NCI-H446 treated with DMSO at 0.1 percent for 48 hours (cell line): Measurements from ENCODE around the gene ARHGAP18.
A peak's percentile ranks its signal among the peaks of the same experiment; 100 is the strongest.

ENCODE experiments used
- DNase-seq: peaks from one replicate; lab custom pipeline; 2025; lab: John Stamatoyannopoulos, UW

ARHGAP18 gene

GRCh38 chr6:129691709-129692108, 18.3 kb downstream of the ARHGAP18 start:
- no peak for DNase-seq

- no peak for DNase-seq
These were observed 18.8 kb downstream of the ARHGAP18 start for GRCh38 chr6:129691043-129691640.

DNA sequence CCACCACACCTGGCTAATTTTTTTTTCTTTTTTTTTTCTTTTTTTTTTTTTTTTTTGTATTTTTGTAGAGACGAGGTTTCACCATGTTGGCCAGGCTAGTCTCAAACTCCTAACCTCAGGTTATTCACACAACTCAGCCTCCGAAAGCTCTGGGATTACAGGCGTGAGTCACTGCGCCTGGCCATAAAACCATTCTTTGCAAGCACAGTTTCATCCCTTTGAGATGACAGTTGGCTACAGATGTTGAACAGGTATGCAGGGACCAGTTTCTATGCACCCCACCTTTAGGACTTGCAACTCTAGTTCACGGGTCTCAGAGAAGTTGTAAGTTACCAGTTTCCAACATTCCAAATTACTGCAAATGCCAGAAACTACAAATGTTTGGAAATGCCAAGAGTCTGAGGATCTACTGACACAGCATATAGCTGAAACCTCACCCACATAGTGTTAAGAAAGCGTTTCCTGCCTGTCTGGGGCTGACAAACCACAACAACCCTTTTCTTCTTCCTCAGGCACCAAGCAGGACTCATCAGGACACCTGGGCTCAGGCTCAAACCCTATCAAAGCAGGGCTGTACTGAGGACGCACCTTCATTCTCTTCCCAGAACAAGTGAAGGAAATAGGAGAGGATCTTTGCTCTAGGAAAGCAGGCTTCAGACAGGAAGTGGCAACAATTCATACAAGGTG, 22.9 kb downstream of the ARHGAP18 start:
- DNase-seq, result no peak

GRCh38 chr6:129685662-129686031, 24.3 kb downstream of the ARHGAP18 start:
- no peak for DNase-seq

DNA sequence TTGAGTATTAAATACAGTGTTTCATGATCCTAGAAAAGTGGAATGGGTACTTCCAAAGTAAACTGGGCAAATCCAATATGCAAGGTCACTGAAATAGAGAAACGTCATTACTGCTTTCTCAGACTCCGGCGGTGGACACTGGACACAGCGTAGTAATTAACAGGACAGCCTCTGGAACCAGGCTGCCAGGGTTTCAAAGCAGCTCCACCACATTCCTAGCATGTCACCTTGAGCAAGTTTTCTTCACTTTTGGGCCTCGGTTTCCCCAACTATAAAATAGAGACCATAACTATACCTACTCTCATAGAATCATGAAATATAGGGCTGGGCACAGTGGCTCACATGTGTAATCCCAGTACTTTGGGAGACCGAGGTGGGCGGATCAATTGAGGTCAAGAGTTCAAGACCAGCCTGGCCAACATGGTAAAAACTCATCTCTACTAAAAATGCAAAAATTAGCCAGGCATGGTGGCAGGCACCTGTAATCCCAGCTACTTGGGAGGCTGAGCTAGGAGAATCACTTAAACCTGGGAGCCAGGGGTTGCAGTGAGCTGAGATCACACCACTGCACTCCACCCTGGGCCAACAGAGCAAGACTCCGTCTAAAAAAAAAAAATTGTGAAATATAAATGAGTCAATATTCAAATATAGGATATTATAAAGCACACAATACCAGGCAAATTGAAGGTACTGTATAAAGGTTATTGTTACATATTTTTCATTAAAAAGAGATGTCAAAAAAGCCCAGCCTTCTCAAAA, 24.9 kb downstream of the ARHGAP18 start:
- no peak for DNase-seq

- DNase-seq, result no peak
These were observed 25.6 kb downstream of the ARHGAP18 start for GRCh38 chr6:129684323-129684884.

GRCh38 chr6:129683601-129684322, 26.2 kb downstream of the ARHGAP18 start:
- DNase-seq, result peak; percentile 21

DNA sequence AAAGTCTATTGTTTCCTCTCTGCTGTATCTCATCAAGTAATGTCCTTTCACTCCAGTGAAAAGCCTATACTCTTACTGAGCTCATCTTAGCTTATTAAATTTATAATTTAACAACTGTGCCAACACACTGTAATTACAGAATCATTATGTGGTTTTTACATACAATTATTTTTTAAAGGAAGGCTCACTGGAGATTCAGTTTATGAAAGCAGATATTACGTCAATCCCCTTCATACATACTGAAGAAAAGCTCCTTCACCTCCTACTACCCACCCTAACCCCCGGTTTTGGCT, 28.1 kb downstream of the ARHGAP18 start:
- DNase-seq, result no peak

GRCh38 chr6:129680633-129681032, 29.3 kb downstream of the ARHGAP18 start:
- DNase-seq, result no peak

DNA sequence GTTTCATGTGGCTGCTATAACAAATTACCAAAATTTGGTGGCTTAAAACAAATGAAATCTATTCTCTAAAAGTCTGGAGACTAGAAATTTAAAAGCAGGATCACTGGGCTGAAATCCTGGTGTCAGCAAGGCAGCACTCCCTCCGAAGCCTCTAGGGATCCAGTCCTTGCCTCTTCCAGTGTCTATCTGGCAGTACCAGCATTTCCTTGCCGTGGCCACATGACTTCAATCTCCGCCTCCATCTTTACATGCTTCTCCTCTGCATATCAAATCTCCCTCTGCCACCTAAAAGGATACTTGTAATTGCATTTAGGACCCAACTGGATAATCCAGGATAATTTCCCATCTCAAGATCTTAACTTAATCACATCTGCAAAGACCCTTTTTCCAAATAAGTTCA, 30.2 kb downstream of the ARHGAP18 start:
- no peak for DNase-seq

DNA sequence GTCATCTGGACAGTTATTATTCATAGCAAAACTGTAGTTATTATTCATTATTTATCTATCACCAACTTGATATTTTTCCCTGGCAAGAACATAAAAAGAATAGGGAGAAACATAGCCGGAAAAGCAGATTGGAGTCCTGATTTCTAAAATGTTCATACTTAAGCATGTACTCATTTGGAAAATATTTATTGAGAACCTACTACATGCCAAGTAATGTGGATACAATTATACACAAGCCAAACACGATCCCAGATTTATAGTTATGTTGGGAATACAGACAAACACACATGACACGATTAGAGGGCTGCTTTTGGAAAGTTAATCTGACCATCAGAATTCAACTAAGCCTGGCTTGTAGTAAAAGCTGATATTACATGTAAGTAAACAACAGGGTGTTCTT, 30.7 kb downstream of the ARHGAP18 start:
- no peak for DNase-seq

GRCh38 chr6:129678463-129678862, 31.5 kb downstream of the ARHGAP18 start:
- DNase-seq, result no peak

- DNase-seq, result no peak
These were observed 32.2 kb downstream of the ARHGAP18 start for GRCh38 chr6:129677620-129678325.

- DNase-seq, result no peak
These were observed 34.1 kb downstream of the ARHGAP18 start for GRCh38 chr6:129675669-129676472.

DNA sequence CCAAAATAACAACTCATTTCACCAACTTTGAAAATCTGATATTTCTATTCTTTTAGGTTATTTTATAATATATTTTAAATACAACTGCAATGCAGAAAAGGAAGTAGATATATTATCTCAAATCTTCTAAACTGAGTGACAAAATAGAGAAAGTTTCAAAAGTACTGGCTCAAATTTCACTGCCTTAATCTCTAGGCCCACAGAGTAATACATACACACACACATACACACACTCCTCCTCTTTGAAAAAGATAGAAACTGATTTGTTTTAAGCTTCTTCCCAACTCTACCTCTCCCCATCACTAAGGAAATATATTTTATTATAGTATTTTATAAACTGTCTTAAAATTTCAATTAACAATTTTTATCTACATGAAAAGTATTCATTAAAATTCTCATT, 36.2 kb downstream of the ARHGAP18 start:
- DNase-seq, result no peak

DNA sequence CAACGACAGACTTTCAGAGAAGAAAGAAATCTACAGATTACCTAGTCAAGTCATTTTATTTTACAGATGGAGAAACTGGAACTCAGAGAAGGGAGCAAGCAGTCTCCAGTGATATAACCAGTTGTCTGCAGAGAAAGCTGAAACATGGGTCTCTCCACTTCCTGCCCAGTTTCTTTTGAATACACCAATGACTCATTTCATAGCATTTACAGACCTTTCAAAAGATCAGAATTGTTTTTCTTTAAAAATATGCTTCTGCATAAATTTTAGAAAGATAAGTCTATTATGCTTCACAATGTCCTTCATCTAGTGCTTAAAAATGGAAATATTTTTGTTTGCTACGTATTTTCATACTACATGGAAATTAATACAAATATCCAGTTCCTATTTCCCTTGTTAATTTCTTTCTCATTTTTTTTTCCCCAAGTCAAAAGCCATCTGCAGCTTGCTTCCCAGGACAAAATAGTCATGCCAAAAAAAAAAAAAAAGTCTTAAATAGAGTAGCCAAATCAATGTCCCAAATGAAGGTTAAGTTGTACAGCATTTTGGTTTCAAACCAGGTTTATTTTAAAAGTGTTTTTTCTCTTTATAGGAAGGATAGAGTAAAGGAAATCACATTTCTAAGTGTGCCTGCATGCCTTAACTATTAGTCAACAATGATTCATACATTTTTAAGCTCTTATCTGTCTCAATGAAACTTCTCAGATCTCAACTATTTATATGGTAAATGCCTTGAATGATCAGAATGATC, 36.9 kb downstream of the ARHGAP18 start:
- DNase-seq, result no peak

DNA sequence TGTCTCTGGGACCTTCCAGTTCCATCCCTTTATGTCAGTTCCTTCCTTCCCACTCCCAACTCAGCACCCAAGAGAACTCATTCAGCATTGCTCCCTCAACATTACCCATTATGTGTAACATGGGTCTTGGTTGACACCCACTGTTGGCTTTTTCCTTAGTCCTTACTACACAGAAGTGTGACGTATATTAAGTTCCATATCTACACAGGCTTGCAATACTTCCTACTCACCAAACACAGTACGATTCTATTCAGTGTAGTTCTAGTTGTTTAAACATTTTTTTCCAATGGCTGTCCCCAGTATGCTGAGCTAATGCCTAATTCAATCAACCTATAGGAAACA, 37.7 kb downstream of the ARHGAP18 start:
- no peak for DNase-seq

GRCh38 chr6:129671442-129672340, 38.3 kb downstream of the ARHGAP18 start:
- DNase-seq, result no peak

DNA sequence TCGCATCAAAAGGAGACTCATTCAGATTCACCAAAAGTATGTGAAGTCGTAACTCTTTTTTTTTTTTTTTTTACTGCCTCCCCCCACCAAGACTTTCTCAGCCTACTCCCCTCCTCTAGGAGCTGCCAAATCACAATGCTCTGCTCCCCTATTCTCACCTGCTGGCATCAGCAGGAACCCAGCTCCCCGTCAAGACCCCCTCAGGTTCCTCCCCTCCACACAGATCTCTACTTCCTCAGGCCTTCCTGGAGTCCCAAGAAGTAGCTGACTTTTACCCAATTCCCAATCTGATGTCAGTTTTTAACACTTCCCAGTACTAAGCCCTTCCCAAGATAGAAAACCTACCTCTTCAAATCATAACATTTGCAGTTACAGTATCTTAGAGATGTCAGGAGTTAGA, 39.3 kb downstream of the ARHGAP18 start:
- DNase-seq, result no peak
